ENCODE results near the gene SH3TC2.

The SH3TC2 gene

DNA sequence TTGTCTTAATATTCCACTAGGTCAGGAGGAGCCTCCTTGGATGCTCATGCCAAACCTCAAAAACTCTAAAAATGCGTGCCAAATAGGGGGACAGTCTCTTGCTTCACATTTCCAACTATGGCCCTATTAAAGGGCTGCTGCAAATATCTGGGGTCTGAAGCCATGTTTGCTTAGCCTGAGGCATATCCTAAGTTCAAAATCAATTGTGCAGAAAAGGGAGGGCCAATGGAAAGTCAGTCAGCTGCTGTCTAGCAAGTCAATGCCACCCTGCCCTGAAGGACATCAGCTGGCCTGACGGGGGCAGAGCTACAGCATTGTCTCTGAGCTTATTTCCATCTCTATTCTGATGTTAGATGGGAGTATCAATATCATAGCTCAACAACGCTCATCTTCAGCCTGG, 93.6 kb downstream of the SH3TC2 start:
- DNase-seq (ENCODE audit: low read depth) = no peak

DNA sequence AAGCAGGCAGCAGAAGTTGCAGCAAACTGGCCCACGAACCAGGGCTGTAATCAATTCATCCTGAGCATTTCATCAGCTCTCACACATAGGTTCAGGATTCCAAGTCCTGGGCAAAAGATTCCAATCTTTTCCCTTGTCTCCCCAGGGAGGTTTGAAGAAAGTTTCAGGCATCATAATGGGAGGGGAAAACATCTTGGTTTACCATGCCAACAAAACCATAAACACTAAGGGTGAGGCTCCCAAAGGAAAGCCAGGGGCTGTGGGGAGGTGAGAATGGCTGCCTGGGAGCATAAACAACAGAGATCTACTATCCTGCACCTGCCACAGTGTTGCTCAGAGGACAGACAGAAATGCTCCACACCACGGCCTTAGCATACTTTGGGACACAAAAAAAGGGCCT, 94.6 kb downstream of the SH3TC2 start:
- DNase-seq (ENCODE audit: low read depth) = no peak

- DNase-seq (ENCODE audit: low read depth) = no peak
Measured at GRCh38 chr5:148967783-148968182, 95.1 kb downstream of the SH3TC2 start.

DNA sequence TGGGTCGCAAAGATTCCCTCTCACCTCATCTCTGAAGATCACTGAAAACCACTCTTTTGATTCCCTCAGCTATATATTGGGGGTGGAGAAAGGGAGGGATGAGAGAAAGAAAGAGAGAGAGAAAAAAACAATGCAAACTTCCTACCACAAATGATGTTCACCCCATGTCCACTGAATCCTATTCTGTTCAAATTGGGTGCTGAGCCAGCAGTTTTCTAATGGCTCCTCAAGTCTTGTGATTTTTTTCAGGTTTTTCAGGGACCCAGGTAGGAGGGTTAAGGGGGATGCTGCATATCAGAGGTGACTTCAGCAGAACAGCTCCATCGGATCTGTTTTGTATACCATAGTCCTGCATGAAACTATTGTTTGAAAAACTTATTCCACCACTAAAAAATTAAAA, 95.9 kb downstream of the SH3TC2 start:
- DNase-seq (ENCODE audit: low read depth) = no peak

- no peak for DNase-seq (ENCODE audit: low read depth)
Measured at GRCh38 chr5:148966348-148966747, 96.5 kb downstream of the SH3TC2 start.

- no peak for DNase-seq (ENCODE audit: low read depth)
Measured at GRCh38 chr5:148965511-148966265, 97.2 kb downstream of the SH3TC2 start.

DNA sequence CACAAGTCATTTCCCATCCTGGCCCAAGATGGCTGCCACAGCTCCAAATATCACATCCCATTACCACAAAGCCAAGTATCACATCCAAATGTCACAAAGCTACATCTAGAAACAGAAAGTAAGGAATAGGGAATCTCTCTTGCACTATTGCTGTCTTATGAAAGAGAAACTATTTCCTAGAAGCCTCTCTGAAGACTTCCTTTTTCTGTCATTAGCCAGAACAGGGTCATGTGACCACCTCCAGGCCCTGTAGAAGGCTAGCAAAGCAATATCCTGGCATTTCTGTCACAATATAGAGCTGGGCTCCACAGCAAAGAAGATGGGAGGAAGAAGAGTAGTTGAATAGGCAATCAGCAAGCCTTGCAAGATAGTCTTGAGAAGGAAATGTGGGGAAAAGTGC, 99.2 kb downstream of the SH3TC2 start:
- no peak for DNase-seq (ENCODE audit: low read depth)

DNA sequence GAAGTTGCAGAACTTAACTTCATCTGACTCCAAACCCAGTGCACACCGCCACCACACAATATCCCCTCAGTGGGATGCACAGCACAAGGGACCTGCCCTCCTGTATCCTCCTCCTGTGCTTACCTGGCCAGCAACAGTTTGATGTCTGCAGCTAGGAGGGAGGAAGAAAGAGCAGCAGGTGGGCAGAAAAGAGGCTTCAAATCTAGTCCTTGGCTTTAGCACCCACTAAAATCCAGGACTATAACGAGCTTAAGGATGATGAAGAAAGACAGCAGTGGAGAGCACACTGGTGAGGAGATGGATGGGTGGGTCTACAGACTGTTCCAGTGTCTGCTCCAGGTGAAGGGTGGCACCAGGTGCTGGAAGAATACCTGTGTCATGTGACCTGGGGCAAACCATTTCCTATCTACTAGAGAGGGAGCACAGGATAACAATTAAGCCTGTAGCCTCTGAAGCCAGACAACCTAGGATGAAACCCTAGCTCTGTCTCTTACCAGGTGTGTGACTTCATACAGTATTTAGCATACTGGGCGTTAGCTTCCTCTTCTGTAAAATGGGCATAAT, 100.0 kb downstream of the SH3TC2 start:
- DNase-seq (ENCODE audit: low read depth) = no peak

DNA sequence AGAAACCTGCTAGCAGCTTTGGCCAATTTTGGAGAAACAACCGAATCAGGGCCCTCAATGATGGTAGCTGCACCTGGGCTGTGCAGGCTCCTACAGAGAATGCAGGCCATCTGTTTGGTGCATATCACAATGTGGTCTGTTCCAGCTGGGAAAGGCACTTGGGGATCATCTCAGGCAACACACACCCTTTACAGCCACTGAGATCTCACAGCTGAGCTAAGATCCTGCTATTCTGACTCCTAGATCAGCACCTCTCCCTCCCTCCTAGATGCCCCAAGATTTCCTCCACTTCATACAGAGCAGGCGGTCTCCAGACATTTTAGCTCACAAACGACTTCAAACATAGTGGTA, 100.7 kb downstream of the SH3TC2 start:
- DNase-seq (ENCODE audit: low read depth) = no peak

- no peak for DNase-seq (ENCODE audit: low read depth)
Measured at GRCh38 chr5:148961261-148962199, 101.3 kb downstream of the SH3TC2 start.

DNA sequence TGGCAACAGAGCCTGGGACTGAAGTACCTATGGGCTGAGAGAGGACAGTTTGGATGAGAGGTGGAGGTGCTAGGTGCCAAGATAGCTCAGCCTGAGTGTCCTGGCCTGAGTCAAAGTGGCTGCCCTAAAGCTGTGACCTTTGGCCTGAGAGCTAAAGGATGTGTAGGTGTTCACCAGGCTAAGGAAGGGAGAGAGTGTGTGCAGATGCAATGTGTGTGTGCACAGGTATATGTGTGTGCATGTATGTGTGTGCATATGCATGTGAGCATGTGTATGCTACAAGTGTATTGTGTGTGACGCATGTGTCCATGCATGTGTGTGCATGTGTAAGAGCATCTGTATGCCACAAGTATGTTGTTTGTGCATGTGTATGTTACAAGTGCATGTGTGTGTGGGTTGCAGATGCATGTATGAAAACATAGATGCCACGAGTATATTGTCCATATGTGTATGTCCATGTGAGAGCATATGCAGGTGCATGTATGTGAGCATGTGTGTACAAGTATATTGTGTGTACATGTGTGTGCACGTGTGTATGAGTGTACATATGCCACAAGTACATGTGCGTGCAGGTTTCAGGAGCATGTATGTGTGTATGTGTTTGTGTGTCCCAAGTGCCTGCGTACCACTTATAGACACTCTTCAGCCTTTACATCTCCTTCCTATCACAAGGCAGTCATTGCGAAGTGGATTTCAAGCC, 102.6 kb downstream of the SH3TC2 start:
- no peak for DNase-seq (ENCODE audit: low read depth)

- peak; percentile 8 for DNase-seq (ENCODE audit: low read depth)
Measured at GRCh38 chr5:148957591-148958202, 105.2 kb downstream of the SH3TC2 start.

- no peak for DNase-seq (ENCODE audit: low read depth)
Measured at GRCh38 chr5:148956477-148957385, 106.1 kb downstream of the SH3TC2 start.
